Stimulated activated CD8-positive, alpha-beta memory T cell treated with anti-CD3 and anti-CD28 coated beads, Interleukin-12 subunit alpha, Interleukin-12 subunit beta, amount 100 ng/mL, for 24 hours (primary cell): Measurements from ENCODE around the gene OR1K1.
"Not testable (repeated sequence)": the region's sequence is repeated elsewhere in the genome, so short reads cannot be mapped to it uniquely, and the experiment has no call there.

Experiments used
- DNase-seq: peaks from one replicate; pipeline ENCODE4 v3.0.0-alpha.2; 2020; ENCODE audit errors: extremely low read depth

The OR1K1 gene

DNA sequence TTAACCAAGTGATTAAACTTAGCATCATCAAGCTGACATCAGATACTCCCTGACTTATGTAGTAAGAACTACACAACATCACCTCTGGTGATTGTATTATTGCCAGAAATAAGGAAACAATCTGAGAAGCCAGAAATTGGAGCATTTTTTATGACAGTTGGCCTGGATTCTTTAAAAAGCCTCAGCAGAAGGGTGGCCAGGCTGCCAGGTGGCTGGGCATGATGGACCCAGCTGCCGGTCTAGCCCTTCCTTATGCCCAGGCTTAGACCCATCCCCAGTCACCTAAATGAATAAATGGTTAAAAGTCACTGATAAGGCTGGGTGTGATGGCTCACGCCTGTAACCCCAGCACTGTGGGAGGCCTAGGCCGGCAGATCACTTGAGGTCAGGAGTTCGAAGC is 12.8 kb downstream of the OR1K1 start:
- no peak for DNase-seq

DNA sequence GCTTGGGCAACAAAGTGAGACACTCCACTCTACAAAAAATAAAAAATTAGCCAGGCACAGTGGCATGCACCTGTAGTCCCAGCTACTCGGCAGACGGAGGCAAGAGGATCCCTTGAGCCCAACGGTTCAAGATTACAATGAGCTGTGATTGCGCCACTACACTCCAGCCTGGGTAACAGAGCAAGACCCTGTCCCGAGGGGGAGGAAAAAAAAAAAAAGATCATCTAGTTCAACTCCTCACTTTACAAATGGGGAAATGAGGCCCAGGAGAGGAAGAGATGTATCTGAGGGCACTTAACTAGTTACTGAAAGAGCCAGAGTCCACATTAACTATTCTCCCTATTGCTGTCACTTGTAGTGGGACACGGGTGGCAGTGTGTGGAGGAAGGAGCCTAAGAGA is 14.6 kb downstream of the OR1K1 start:
- no peak for DNase-seq

DNA sequence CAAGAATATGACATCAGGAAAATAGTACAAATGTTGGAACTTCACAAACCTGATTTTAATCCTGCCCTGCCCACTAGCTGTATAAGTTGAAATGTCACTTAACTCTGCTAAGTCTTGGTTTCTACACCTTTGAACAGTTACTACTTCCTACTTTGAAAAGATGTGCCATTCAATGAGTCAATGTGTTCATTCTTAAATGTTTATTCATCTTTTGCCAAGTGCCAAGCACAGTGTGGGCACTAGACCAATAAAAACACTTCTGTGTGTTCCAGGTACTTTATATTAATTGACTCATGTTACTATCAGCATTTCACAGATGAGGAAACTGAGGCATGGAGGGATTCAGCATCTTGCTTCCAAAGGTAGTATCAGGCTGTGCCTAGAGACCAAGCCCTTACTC is 15.6 kb downstream of the OR1K1 start:
- DNase-seq: no peak

DNA sequence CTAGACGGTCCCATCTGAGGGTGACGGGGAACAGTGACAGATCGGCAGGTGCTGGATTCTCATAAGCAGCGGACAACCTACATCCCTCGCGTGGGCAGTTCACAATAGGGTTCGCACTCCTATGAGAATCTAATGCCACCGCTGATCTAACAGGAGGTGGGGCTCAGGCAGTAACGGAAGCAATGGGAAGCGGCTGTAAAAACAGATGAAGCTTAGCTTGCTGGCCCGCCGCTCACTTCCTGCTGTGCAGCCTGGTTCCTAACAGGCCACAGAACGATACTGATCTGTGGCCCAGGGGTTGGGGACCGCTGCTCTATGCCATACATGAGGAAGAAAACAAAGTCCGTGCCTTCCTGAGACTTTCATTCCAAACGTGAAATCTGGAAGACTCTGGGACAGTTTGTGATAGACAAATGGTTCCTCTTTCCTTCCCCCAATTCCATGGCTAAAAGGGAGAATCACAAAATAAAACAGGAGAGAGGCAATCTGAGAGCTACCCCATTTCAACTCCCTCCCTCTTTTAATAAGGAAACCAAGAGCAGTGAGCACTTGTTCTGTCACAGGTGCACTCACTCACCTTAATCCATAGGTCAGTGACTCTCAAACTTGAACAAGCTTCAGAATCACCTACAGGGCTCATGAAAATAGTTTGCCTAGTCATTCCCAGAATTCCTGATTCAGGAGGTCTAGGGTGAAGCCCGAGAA is 16.4 kb downstream of the OR1K1 start:
- DNase-seq: no peak

DNA sequence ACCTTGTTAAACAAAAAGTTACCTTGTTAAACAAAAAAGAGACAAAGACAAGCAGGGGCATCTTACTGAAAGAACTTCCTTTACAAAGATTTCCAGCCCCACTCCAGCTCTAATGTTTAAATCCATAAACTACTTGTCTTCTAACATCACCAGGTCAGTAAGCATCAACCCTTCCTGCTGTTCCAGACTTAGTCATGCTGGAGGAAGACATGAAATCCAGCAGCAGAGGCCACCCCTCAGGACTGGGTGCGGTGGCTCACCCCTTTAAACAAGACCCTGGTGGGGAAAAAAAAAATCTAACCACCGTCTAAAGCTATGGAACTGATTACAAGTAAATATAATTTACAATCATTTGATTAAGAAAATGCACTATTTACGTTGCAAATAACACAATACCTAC is 19.4 kb downstream of the OR1K1 start:
- no peak for DNase-seq

DNA sequence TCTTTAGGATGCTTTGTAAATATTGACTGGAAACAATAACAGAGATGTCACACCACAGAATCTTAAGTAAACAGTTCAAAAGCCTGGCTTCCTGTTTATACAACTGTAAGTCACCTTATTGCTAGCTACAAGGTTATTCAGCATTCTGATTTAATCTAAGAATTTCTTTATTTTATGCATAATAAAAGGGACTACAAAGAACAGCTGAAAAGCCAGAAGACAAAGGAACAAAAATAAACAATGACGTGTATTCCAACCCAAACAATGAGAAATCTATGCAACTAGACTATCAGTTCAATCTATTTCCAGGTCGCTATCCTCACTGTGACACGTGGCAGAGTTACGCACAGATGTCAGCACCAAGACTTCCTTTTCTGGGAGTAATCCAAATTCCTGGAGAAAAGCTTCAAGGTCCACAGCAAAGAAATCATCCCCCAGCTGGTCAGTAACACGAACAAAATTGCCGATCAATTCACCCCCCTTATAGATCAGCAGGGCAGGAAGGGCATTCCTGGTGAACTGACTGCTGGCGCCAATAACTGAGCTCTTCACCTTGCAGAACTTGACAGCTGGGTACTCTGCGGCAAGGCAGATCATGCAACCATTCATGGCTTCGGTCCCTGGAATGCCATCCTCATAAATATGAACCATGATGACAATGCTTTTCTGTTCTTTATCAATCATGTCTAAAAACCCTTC is 20.0 kb downstream of the OR1K1 start:
- no peak for DNase-seq

DNA sequence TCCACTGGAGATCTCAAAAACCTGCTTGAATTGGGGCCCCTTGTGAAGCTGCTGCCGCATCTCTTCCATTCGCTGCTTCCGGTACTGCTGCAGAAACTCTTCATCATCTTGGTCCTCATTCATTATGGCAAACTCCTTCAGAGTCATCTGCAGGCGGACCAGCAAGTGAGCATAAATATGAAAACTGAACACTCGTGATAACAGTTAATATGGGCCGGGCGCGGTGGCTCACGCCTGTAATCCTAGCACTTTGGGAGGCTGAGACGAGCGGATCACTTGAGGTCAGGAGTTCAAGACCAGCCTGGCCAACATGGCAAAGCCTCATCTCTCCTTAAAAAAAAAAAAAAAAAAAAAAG is 20.5 kb downstream of the OR1K1 start:
- DNase-seq: no peak

DNA sequence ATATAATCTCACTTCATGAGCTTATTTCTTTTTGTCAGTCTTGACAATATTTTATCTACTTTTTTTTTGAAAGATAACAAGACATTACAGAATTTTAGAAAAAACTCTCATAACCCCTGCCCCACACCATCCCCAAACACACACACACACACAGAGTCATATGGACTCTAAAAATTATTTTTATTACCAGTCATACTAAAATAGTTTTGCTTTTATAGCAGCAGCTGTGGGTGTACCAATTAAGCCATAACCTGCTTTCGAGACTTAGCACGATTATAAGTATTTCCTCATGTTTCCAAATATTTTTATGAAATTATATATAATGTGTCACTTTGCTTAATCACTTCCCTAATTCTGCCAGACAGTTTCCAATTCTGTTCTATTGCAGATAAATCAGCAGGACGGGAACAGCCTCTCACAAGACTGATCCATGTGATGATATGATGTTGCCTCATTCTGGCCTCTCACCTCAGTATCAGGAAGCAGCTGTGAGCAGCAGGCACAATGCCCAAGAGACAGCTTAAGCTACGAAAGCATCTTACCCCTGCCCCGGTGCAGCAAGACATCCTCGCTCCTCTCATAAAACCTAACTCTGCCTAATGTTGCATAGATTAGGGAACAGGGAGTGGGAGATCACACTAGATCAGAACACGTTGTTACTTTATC is 21.5 kb downstream of the OR1K1 start:
- no peak for DNase-seq

DNA sequence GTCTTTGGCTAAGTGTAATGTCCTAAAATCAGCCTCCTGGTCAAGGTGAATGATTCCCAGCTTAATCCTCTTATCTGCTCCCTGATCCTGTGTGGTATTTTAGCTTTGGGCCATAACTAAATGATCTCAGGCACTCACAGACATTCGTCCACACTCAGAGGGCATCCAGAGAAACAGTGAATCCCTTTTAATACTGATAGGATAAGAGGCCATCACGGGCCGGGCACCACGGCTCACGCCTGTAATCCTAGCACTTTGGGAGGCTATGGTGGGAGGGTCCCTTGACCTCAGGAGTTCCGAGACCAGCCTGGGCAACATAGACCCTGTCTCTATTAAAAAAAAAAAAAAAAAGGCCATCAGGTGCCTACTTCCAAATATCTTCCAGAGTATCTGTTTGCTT is 22.1 kb downstream of the OR1K1 start:
- no peak for DNase-seq

DNA sequence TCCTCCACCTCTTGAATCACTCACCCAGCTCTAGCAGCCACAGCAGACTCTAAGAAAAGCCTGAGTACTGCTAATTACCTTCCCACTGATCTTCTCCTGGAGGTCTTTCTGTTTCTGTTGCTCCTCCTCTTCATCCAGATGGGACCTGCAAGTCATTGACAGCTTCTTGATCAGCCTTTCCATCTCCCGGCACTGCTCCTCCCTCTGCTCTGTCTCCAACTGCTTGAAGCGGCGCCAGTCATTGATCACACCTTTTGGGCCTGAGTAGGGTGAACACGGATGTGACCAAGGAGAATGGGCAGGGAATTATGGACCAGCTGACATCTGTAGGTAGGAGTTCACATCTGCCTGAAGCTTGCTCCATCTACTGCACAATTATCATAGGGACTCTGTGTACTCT is 23.0 kb downstream of the OR1K1 start:
- no peak for DNase-seq

DNA sequence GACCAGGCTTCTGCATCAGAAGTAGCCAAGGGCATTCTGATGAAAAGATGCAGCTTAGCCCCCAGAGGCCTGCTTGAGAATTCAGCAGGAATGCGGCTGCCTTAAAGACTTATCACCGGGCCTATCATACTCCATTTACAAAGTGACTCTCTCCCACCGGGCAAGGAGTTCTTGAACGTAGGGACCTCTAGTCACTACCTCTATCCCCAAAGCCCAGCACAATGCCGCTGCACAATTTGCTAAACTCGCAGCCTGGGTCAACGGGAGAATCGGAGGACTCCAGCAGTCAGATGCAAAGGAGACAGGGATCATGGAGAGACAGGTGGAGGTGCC is 27.8 kb downstream of the OR1K1 start:
- no peak for DNase-seq

DNA sequence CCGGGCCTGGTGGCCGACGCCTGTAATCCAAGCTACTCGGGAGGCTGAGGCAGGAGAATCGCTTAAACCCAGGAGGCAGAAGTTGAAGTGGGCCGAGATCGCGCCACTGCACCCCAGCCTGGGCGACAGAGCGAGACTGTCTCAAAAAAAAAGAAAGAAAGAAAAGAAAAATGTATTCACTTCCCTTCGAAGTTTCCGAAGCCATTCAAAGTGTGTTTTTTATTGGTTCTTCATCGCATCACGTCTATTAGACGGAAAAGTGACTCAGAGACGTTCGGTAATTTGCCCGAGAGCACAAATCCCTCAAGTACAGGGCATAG is 29.0 kb downstream of the OR1K1 start:
- DNase-seq: not testable (repeated sequence)

DNA sequence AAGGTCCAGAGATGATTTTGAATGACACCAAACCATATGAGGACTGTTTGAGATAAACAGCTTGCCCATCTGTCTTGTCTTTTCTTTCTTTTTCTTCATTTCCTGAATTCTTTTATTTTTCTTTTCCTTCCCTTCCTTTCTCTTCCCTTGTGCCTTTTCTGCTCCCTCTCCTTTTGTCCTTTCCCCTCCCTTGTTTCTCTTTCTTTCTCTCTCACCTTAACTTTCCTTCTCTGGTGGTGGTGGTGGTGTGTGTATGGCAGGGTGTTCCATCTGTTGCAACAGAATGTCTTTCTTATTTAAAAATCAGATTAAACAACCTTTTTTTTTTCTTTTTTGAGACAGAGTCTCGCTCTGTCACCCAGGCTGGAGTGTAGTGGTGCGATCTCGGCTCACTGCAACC is 32.3 kb downstream of the OR1K1 start:
- DNase-seq: no peak

DNA sequence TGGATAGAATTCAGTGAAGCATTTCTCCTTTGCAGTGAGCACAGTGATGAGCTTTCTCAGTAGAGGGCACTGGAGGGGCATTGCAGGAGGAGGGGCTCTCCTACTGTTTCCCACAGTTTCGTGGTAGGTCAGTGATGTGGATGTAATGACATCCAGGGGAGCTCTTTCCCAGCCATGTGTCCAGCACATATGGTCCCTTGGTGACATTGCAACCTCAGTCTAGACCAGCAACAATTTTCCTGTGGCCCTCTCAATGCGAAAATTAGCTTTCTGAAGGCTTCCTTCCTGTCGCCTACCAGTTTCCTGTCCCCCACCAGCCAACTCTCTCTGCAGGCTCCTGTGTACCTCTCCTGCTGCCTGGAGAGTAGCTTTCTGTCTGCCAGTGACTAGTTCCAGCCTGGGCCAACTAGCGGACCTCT is 35.4 kb downstream of the OR1K1 start:
- DNase-seq: no peak

DNA sequence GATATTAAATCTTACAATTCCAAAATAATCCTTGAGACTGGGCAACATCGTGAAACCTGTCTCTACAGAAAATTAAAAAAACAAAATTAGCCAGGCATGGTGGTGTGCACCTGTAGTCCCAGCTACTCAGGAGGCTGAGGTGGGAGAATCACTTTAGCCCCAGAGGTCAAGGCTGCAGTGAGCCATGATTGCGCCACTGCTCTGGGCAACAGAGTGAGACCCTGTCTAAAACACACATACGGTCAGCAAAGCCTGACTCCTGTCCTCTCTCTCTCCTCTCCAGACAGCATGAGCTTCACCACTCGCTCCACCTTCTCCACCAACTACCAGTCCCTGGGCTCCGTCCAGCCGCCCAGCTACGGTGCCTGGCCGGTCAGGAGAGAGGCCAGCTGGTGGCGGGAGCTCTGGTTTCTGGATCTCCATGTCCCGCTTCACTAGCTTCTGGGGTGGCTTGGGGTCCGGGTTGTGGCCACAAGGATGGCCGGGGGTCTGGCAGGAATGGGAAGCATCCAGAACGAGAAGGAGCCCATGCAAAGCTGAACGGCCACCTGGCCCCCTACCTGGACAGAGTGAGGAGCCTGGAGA is 37.4 kb downstream of the OR1K1 start:
- no peak for DNase-seq

DNA sequence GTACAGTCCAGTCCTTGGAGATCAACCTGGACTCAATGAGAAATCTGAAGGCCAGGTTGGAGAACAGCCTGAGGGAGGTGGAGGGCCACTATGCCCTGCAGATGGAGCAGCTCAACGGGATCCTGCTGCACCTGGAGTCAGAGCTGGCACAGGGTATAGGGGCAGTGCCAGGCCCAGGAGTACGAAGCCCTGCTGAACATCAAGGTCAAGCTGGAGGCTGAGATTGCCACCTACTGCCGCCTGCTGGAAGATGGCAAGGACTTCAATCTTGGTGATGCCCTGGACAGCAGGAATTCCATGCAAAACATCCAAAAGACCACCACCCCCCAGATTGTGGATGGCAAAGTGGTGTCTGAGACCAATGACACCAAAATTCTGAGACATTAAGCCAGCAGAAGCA is 38.5 kb downstream of the OR1K1 start:
- DNase-seq: not testable (repeated sequence)

DNA sequence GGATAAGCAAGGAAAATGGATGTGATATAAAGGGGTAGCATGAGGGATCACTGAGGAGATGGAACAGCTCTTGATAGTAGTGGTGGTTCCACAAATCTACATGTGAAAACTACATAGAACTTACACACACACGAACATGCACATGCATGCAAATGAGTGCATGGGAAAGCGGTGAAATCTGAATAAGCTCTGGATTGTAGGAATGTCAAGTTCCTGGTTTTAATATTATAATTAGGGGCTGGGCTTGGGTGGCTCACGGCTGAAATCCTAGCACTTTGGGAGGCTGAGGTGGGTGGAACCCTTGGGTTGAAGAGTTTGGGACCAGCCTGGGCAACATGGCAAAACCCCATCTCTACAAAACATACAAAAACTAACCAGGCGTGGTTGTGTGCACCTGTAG is 41.6 kb downstream of the OR1K1 start:
- no peak for DNase-seq

DNA sequence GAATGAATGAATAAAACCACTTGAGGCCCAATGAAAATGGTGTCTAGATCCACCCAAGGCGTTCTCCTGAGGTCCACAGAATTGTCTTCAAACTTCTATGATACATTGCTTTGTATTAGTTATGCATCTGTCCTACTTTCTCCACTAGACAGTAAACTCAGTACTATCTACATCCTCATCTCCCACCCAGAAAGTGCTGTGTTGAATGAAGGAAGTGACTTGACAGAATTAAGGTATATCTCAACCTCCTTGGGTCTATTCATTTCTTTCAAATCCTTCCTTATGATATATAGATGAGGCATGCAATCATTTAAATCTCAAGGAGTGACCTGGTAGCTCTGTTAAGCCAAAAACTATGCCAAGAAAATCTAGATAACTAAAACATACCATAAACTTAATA is 44.2 kb downstream of the OR1K1 start:
- DNase-seq: no peak

DNA sequence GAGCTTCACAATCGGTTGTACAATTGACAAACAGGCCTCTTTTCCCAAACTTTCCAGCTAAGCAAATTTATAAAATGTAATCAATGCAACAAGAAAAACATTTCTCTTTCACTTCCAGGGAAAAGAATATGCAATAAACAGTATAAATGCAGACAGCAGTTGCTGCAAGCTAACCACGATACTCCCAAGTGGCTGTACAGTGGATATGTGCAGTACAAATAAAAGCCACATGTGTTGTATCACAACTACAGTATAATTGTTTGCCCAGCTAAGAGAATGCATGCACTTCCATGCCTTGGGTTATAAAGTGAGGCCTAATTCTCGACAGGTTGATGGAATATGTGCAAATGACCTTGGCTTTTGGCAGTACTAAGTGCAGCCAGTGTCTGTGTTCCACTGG is 45.2 kb downstream of the OR1K1 start:
- no peak for DNase-seq

DNA sequence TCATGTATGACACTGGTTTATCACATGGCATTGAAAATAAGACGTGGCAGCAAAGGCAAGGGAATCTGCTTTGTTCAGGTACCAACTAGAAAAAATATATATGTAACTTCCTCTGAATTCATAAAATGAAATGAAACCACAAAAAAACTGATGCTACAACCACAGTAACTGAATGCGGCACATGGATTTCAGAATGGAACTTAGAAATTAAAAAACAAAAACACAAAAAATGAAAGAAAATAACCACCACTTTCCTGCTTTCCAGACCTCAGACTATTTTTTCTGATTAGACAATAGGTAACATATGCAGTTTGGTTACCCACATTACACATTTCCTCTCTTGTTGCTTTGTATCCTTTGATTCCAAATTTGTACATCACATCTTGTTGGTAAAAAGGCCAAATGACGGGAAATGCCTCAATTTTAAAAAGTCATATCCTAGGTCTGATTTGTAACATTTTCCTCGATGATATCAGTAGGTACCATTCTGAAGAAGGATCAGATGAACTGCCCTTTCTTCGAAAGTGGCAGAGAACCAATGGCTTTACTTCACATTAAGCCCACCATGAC is 46.5 kb downstream of the OR1K1 start:
- no peak for DNase-seq

DNA sequence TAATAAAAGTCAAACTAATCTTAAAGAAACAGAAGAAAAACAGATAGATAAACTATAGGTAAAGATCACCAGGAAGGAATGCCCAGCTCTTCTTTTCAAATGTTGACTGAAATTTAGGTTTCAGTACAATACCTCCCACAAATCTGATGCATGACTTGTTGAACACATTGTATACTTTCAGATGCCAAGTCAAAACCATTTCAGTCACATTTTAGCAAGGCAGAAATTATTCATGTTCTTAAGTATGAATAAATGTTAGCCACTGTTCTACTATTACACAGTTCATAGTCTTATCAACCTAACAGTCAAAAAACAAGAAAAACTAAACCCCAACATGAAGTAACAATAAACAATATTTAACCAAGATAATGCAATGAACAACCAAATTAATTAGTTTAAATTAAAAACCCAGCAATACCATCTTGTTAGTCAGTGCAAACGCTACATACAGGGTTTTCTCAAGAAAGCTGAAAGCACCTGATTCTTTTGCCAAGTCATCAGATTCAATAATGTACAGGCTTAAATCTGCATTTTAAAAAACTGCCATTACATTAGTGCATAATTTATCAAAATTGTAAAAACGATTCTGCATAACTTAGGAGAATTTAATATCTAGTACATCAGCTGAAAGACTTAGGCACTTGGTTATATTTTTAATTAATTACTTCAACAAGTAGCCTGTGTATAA is 48.5 kb downstream of the OR1K1 start:
- no peak for DNase-seq
